ENCODE data around the gene CAPRIN2.

Gene CAPRIN2

GRCh38 chr12:30763053-30763452, 8.3 kb upstream of the CAPRIN2 start:
- no peak for DNase-seq (ENCODE audit: low read depth in 1 of 2, low spot score in 1 of 2)

GRCh38 chr12:30761730-30762129, 7.0 kb upstream of the CAPRIN2 start:
- DNase-seq (ENCODE audit: low read depth in 1 of 2, low spot score in 1 of 2) = no peak

GRCh38 chr12:30757316-30757715, 2.6 kb upstream of the CAPRIN2 start:
- DNase-seq (ENCODE audit: low read depth in 1 of 2, low spot score in 1 of 2) = no peak

- no peak for DNase-seq (ENCODE audit: low read depth in 1 of 2, low spot score in 1 of 2)
Measured at GRCh38 chr12:30756074-30756473, 1.3 kb upstream of the CAPRIN2 start.

- DNase-seq (ENCODE audit: low read depth in 1 of 2, low spot score in 1 of 2) = no peak
Measured at GRCh38 chr12:30755395-30755762, 628 bp upstream of the CAPRIN2 start.

GRCh38 chr12:30754383-30754749, 385 bp downstream of the CAPRIN2 start:
- DNase-seq (ENCODE audit: low read depth in 1 of 2, low spot score in 1 of 2) = no peak

- no peak for DNase-seq (ENCODE audit: low read depth in 1 of 2, low spot score in 1 of 2)
Measured at GRCh38 chr12:30753751-30754382, 884 bp downstream of the CAPRIN2 start.

GRCh38 chr12:30753233-30753632, 1.5 kb downstream of the CAPRIN2 start:
- no peak for DNase-seq (ENCODE audit: low read depth in 1 of 2, low spot score in 1 of 2)

- no peak for DNase-seq (ENCODE audit: low read depth in 1 of 2, low spot score in 1 of 2)
Measured at GRCh38 chr12:30752255-30752654, 2.5 kb downstream of the CAPRIN2 start.

- no peak for DNase-seq (ENCODE audit: low read depth in 1 of 2, low spot score in 1 of 2)
Measured at GRCh38 chr12:30748147-30748546, 6.6 kb downstream of the CAPRIN2 start.

- DNase-seq (ENCODE audit: low read depth in 1 of 2, low spot score in 1 of 2) = no peak
Measured at GRCh38 chr12:30746190-30746589, 8.6 kb downstream of the CAPRIN2 start.

- no peak for DNase-seq (ENCODE audit: low read depth in 1 of 2, low spot score in 1 of 2)
Measured at GRCh38 chr12:30744321-30744720, 10.4 kb downstream of the CAPRIN2 start.

GRCh38 chr12:30740274-30740673, 14.5 kb downstream of the CAPRIN2 start:
- no peak for DNase-seq (ENCODE audit: low read depth in 1 of 2, low spot score in 1 of 2)

GRCh38 chr12:30739020-30739419, 15.7 kb downstream of the CAPRIN2 start:
- DNase-seq (ENCODE audit: low read depth in 1 of 2, low spot score in 1 of 2) = no peak

- no peak for DNase-seq (ENCODE audit: low read depth in 1 of 2, low spot score in 1 of 2)
Measured at GRCh38 chr12:30732954-30733637, 21.7 kb downstream of the CAPRIN2 start.

- no peak for DNase-seq (ENCODE audit: low read depth in 1 of 2, low spot score in 1 of 2)
Measured at GRCh38 chr12:30730011-30730410, 24.7 kb downstream of the CAPRIN2 start.

- DNase-seq (ENCODE audit: low read depth in 1 of 2, low spot score in 1 of 2) = no peak
Measured at GRCh38 chr12:30729547-30729946, 25.2 kb downstream of the CAPRIN2 start.

GRCh38 chr12:30726647-30727046, 28.1 kb downstream of the CAPRIN2 start:
- no peak for DNase-seq (ENCODE audit: low read depth in 1 of 2, low spot score in 1 of 2)

GRCh38 chr12:30725739-30726138, 29.0 kb downstream of the CAPRIN2 start:
- no peak for DNase-seq (ENCODE audit: low read depth in 1 of 2, low spot score in 1 of 2)

GRCh38 chr12:30719060-30719459, 35.7 kb downstream of the CAPRIN2 start:
- no peak for DNase-seq (ENCODE audit: low read depth in 1 of 2, low spot score in 1 of 2)

- no peak for DNase-seq (ENCODE audit: low read depth in 1 of 2, low spot score in 1 of 2)
Measured at GRCh38 chr12:30707613-30708342, 47.0 kb downstream of the CAPRIN2 start.

GRCh38 chr12:30706476-30706875, 48.3 kb downstream of the CAPRIN2 start:
- no peak for DNase-seq (ENCODE audit: low read depth in 1 of 2, low spot score in 1 of 2)

Data from activated T-helper 1 cell treated with anti-CD3 and anti-CD28 coated beads, Interleukin-2, amount 50 U/mL, for 16 hours (primary cell).